Activated CD8-positive, alpha-beta memory T cell treated with anti-CD3 and anti-CD28 coated beads for 24 hours (primary cell): ENCODE measurements around the gene DIAPH3.

ENCODE experiments used
- DNase-seq: peaks from one replicate; pipeline ENCODE4 v3.0.0-alpha.2; 2020

Gene DIAPH3

DNA sequence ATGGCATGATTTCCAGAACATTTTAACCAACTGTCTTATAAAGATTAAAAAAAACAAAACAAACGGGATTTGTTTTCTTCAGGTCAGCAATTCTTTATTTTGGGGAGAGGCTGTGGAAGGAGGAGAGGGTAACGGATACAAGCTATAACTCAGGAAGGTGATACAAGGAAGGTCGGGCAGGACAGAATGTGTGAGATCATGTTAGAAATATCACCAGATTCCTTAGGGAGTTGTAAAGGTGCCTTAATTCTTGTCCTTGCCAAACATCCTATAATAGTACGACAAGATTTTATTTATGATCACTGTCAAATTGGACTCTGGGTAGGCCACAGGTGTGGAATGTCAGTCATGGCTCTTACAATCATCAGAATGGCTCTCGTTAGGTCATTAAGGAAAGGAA, 503.1 kb downstream of the DIAPH3 start:
- no peak for DNase-seq

DNA sequence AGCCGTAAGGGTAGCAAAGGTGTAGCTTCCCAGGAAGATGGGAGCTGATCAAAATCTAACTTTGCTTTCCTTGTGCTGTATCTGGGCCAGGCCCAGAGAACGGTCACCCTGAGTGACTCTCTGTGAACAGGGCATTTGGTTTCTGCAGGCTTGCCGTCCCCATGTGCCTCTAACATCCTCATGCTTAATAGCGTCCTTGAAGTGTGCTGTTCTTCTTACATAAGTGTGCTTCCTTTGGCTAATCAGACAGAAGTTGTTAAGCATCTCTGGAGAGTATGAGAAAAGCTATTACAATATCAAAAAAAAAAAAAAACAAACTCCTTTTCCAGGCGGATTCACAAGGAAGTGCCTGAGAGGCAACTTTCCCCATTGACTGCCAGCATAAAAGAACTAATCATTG, 503.7 kb downstream of the DIAPH3 start:
- no peak for DNase-seq

DNA sequence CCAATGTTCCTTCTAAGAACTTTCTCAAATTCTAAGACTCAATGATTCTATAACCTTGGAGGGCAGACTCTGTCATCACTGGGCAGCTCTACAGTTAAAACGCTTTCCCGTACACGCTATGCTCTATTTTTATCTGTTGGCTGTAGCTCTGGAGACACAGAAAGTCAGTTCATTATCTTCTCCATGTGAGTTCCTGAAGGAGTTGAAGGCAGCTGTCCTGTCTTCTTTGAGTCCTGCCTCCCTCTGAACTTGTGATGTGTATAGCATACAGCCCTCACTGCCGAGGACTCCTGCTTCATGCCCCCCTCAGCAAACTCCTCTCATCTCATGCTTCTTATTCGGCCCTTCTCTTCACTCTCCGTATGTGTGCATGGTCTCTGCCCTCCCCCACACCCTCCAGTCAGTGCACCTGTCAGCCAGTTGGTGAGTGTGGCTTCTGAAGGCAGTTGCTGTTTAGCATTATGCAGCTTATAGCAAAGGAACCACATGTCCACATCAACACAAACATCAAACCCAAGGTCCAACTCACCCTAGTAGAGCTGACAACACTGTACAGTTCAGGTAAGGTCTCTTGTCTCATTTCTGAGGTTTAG, 504.9 kb downstream of the DIAPH3 start:
- DNase-seq: no peak

DNA sequence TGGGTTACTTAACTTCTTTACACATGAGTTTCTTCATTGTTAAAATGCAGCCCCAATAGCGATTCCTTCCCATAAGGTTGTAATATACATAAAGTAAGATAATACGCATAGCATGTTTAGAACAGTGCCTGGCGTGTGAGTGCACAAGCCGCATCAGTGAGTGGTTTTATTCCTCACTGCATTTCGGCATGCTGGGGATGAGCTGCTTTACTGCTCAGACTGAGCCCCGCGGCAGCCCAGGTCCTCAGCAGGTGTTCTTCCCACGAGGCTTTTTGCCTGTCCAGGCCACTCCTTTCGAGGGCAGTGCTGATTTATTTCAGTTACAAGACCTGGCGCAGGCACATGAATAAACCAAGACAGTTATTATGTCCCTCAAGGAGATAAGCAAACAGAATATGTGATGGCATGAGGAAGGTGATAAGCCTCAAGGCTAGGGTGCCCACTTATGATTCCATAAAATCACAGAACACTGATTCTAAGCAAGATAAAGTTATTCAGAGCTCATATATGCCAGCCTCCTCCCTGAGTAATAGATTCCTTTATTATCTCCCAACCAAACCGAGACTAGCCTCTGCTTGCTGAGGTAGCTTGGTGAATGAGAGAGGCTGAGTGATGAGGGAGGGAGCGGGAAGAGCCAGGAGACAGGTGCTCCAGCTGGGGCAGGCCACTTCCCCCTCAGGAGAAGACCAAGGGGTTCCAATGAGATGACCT, 505.5 kb downstream of the DIAPH3 start:
- DNase-seq: no peak

DNA sequence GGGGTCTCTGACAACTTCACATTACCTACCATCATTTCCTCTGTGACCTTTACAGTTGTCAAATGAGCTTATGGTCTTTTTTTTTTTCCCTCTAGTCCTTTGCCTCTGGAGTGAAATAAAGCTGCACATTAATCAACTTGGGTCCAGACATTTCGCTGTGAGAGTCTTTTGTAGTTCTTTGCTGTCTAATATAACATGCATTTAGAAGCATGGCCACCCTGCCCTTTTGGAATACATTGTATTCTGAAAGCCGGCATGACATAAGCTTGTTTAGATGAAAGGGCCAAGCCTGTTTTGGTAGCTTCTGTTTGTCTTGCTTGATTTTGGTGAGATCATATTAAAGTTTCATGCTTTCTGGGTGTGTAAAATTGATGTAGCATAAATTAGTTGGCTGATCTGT, 509.8 kb downstream of the DIAPH3 start:
- no peak for DNase-seq

DNA sequence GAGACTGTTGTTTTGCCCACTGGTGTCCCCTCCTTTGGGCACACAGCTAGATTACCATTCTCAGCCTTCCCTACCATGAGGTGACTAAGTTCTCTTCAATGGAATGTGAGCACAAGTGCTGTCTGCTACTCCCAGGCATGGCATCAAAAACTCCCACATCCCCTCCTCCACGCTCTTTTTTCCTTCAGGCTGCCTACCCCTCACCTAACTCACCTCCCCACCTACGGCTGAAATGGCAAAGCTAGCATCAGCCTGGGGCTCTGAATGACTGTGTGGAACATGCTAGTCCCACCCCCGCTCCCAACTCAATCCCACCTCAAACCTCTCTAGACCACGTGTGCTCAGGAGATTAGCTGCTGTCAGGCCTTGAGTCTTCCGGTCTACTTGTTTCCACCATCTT, 512.2 kb downstream of the DIAPH3 start:
- DNase-seq: no peak

DNA sequence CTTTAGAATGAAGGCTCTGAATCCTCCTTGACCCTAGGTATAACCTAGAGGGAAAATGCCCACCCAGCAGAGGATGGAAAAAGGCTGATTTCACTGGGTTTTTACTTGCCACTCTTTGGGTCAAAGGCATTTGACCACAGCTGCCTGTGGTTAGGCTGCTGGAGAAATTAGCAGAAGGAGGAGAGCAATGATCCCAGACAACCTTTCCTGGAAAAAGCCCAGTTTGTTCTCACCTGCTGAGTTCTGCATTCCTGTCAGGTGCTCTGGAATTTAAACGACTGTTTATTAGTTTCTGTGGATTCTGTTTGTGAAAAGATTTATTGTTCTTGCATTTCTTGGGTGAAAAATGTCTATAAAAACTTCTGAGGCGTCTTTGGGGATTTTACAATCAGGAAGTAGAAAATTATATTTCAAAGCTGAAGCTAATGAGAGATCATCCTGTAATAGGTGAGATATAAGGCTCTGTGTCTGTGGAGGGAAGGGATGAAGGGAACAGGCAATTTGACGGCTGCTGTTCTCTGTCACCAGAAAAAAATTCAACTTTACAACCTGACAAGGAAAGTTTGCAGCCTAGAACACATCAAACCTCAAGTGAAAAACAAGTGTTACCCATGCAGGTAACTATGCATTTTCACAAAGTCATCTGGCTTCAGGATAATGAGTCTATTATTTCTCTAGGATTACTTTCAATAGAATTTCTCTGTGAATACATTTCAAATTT, 519.7 kb downstream of the DIAPH3 start:
- DNase-seq: no peak

DNA sequence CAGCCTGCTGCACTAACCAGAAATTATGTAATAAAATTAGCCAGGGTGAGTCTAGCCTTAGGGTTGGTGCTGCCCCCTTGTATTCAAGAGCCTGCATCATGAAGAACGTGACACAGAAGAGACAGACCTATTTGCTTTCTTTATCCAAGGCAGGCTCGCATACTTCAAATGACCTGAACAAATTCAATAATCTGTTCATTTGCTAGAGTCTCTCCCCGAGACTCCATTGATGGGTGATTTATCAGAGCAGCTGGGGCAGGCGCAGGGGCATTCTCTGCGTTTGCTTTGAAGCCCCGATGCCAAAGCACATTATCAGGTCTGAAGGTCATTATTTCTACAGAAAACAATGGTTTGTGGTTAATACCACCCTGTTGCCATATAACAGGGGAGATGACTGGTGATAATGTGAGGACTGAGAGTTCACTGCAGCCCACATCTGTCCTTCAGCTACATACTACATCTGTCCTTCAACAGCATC, 520.3 kb downstream of the DIAPH3 start:
- no peak for DNase-seq

DNA sequence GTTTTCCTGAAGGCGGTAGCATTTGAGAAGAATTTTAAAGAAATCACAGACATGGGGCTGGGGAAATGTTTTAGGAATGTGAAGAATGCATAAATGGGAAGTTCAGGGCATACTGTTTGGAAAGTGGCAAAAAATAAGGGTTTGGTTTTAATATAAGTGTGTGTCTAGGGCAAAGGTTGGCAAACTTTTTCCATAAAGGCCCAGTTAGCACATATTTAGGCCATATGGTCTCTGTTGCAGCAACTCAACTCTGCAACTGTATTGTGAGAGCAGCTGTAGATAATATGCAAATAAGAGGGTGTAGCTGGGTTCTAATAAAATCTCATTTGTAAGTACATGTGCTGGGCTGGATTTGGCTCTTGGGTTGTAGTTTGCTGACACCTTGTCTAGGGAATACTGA, 521.9 kb downstream of the DIAPH3 start:
- no peak for DNase-seq

DNA sequence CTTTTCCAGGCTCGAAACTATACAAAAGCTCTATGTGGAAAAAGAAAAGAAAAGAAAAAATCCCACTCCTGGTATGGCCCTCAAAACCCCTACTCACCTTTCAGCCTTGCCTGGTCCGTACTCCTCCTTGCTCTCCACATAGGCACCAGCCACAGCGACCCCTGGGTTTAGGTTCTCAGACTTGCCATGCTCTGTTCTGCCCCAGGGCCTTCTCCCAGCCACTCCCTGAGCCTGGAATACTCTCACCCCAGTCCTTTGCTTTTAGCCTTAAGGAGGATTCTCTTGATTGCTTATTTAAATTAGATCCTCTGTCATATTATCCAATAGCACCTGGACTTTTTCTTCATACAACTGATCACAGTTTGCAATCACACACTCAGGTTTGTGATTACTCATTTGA, 522.5 kb downstream of the DIAPH3 start:
- DNase-seq: no peak

DNA sequence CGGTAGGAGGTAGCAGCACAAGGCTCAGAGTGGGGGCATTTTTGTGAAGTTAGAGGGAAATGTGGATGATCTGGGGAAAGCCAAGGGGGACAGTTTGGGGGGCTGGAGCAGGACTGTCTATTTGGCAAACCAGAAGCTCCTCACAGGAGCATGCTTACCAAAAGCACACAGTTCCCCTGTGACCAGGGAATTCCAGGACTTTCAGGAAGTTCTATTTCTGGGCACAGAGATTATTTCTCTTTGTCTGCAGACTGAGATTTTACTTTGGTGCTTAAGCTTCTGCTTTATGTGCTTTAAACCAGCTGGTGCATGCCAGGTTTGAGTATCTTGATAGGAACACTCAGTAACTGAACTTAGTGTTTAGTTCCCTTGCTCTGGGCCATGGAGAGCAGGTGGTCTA, 525.3 kb downstream of the DIAPH3 start:
- DNase-seq: no peak

DNA sequence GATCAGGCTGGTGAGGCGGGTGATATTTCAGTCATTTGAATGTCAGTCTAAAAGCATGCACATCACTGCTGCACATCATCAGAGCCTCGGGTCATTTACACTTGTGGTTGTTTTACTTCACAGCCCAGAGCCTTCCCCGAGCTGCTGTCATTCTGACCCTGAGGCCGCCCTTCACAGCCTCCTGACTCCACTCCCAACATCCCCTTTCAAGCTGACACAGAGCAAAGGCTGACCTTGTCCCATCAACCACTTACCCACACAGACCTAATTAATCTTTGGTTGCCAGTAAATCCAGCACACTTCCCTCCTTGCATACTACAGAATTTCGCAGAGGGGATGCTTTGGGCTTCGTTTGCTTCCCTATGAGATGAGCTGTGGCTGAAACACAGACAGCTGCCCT, 528.1 kb downstream of the DIAPH3 start:
- DNase-seq: no peak

DNA sequence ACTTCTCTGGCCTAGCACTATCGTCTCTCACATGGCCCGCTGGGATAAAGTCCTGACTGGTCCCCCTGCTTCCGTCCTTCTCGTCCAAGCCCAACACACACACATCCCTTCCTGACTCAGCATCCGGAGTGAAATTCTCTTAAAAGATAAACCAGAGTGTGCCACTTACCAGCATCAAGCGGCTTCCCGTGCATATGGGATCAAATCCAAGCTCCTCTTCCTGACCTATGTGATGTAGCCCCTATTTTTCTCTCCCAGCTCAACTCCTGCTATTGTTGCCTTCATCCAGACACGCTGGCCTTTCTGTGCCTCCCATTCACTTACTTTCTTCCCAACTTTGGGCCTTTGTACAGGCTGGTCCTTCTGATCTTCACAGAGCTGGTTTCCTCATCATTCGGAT, 530.4 kb downstream of the DIAPH3 start:
- no peak for DNase-seq

DNA sequence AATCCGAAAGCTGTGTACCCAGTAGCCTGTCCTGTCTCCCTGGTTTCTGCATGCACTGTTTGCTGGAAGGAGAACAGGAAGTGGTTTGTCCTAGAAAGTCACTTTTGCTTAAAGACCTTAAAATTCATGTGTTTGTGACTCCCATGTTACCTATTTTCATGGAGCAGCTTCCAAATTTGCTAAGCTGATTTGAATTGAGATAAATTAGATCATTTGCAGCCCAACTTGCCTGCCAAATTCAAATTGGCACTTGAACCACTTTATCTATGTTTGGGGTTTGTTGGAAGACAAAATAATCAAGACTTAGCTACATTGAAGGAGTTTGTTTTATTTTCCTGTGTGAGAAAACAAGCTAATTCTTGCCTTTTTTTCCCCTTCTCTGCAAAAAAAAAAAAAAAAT, 532.5 kb downstream of the DIAPH3 start:
- no peak for DNase-seq

DNA sequence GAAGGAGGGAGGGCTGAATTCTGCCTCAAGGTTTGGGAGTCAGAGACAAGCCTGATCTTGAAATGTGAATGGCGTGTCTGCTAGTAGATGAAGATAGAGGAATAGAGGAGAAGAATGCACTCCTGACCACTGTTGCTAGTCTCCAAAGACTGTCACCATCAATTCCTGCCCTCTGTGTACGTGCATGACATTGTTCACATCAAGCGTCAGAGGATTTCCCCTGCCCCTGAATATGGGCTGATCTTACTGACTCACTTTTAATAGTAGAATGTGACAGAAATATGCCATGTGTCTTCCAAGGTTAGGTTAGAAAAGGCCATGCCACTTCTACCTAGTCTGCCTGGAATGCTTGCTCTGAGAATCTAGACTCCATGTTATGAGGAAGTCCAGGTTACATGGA, 538.6 kb downstream of the DIAPH3 start:
- DNase-seq: no peak

DNA sequence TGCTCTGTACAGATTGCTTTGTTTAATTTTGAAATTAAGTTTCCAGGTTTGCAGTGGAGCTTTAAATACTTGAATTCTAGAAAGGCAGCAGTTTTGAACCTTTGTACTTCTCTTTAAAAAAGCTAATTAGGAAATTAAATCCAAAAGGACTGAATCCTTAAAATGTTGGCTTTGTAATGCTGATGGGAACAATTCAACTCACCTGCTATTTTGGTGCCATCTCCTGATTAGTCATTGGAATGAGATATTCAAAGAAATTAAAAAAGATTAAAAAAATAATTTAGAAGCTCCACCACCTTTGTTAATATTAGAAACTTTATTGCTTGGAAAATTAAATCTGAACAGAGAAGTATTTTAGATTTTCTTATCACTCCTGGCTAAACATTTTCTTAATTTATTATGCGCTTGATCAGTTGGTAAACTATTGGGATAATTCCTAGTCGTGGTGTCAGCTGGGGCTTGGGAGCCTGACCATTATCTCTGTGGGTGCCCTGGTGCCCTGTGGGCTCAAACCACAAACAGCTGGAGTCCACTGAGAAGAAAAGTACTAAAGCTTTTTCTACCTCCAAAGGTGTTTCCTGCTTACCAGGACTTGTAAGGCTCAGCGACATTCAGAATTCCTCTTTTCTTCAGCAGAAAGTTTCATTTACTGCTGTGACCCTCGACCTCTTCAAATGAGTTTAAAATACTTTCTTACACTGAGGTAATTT, 540.4 kb downstream of the DIAPH3 start:
- DNase-seq: no peak

DNA sequence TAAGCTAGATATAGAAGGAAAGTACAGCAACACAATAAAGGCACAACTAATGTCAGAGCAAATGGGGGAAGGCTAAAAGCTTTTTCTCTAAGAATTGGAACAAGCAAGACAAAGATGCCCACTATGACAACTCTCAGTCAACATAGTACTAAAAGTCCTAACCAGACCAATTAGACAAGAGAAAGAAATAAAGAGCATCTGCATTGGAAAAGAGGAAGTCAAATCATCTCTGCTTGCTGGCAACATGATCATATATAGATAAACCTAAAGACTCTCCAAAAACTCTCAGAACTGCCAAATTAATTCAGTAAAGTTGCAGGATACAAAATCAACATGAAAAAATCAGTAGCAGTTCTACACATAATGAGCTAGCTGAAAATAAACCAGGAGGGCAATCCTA, 542.0 kb downstream of the DIAPH3 start:
- no peak for DNase-seq
